ENCODE measurements around the gene TEP1. TPM values are rescaled to one million over a fixed set of nuclear protein-coding genes. Genes with fewer than 3 reads are reported as not detected.

Gene TEP1
- total RNA-seq, 1 donor from 2014 or later = 24.1 TPM

DNA sequence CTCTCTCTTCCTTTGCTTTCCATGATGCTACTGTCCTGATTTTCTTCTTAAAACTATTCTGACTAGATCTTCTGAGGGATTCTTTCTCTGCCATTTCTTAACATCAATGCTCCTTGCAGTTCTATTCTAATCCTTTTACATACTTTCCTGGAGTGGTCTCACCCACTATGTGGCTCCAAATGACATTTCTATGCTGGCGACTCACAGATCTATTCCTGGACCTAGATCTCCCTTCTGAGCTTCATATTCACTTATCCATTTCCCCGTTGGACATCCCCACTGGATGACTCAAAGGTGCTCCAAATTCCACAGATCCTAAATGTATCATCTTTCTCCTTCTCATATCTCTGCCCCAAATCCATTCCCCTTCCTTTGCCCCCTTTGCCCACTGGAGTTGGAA is 4.1 kb downstream of the TEP1 start:
- peaks cover 1% of the 10 kb centered on the region for H3K36me3 ChIP-seq (ENCODE audit: control insufficient read depth, insufficient read depth, low read length)

DNA sequence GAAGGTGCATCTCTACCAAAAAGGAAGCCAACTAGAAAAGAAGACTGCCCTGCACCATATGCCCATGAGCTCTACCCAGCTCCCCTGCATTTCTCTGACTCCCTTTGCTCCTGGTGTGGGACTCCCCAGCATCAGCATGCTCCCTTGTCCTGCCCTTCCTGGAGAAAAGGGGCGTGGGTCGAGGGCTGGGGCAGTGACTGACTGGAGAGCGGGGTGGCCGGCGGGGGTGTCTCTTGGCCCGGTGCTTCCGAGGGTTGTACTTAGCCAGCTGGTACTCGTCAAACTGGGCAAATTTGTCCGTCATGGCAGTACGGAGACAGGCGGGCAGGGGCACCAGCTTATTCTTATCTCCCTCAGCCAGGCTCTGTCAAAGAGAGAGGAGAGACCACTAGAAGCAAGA is 9.8 kb downstream of the TEP1 start:
- no peak overlapping the region for H3K4me3 ChIP-seq (ENCODE audit: low read depth, low read length)
- H3K36me3 ChIP-seq (ENCODE audit: control insufficient read depth, insufficient read depth, low read length) = peaks cover 4% of the 10 kb centered on the region
- no peaks in the 10 kb centered on the region for H3K27me3 ChIP-seq (ENCODE audit: control insufficient read depth, insufficient read depth, low read length)
- TF ChIP-seq, protein P1, sequence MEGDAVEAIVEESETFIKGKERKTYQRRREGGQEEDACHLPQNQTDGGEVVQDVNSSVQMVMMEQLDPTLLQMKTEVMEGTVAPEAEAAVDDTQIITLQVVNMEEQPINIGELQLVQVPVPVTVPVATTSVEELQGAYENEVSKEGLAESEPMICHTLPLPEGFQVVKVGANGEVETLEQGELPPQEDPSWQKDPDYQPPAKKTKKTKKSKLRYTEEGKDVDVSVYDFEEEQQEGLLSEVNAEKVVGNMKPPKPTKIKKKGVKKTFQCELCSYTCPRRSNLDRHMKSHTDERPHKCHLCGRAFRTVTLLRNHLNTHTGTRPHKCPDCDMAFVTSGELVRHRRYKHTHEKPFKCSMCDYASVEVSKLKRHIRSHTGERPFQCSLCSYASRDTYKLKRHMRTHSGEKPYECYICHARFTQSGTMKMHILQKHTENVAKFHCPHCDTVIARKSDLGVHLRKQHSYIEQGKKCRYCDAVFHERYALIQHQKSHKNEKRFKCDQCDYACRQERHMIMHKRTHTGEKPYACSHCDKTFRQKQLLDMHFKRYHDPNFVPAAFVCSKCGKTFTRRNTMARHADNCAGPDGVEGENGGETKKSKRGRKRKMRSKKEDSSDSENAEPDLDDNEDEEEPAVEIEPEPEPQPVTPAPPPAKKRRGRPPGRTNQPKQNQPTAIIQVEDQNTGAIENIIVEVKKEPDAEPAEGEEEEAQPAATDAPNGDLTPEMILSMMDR (IDR thresholded peaks at IDR 0.05; ENCODE audit: insufficient read depth, low read length, poor library complexity, severe bottlenecking) = no peak
- DNase-seq (ENCODE audit: low read depth) = no peak

More for the DNA sequence above, 4.1 kb downstream of the TEP1 start:
- TF ChIP-seq, protein P1 (IDR thresholded peaks at IDR 0.05; ENCODE audit: insufficient read depth, low read length, poor library complexity, severe bottlenecking) = no peak
- no peak overlapping the region for H3K4me3 ChIP-seq (ENCODE audit: low read depth, low read length)
- no peaks in the 10 kb centered on the region for H3K27me3 ChIP-seq (ENCODE audit: control insufficient read depth, insufficient read depth, low read length)
- no peak for DNase-seq (ENCODE audit: low read depth)

DNA sequence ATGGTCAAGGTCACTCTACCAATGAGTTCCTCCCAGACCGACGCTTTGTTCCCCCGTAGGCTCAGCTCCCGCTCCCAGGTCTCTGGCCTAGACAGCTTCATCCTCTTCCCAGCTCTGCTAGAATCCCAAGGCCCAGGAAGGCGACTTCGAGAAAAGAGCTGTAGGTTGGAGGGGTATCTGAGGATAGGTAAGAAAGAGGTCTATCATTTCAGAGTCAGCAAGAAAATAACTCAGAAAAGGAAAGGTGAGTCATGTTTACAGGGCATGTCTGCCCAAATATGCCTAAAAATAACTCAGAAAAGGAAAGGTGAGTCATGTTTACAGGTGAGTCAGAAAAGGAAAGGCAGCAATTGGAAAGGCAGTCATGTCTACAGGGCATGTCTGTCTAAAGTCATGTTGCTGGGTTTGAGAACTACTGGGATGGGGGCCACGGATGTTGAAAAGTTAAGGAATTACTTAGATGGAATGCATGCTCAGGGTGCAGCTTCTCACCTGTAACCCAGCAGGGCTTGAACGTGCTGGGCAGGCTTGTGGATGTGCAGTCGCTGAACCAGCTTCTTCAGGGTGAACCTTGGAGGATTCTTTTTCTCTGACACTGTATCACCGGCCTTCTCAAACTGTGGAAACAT is 12.2 kb downstream of the TEP1 start:
- no peak overlapping the region for H3K4me3 ChIP-seq (ENCODE audit: low read depth, low read length)
- no peaks in the 10 kb centered on the region for H3K27me3 ChIP-seq (ENCODE audit: control insufficient read depth, insufficient read depth, low read length)
- DNase-seq (ENCODE audit: low read depth) = peak; percentile 67
- H3K36me3 ChIP-seq (ENCODE audit: control insufficient read depth, insufficient read depth, low read length) = peaks cover 3% of the 10 kb centered on the region
- TF ChIP-seq, protein P1 (IDR thresholded peaks at IDR 0.05; ENCODE audit: insufficient read depth, low read length, poor library complexity, severe bottlenecking) = no peak

DNA sequence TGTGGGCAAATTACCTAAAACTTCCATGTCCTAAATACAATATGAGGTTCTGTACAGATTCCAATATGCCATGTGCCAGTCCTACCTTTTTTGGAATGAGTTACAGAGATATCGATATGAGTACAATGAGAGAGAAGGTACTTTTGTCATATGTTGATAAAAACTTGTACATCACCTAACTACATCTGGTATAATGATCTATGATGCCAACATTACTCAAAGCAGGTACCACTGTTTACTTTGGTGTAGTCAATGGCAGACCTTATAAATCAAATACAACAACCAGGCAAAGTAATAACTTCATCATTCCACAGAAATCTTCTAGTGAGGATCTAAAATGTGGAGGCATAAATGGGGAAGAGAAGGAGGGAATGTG is 12.7 kb downstream of the TEP1 start:
- TF ChIP-seq, protein P1 (IDR thresholded peaks at IDR 0.05; ENCODE audit: insufficient read depth, low read length, poor library complexity, severe bottlenecking) = no peak
- Histone ChIP-seq H3K27me3 (ENCODE audit: control insufficient read depth, insufficient read depth, low read length) (no peaks in the 10 kb centered on the region), H3K4me3 (ENCODE audit: low read depth, low read length) (no peak overlapping the region), H3K36me3 (ENCODE audit: control insufficient read depth, insufficient read depth, low read length) (peaks cover 3% of the 10 kb centered on the region)
- no peak for DNase-seq (ENCODE audit: low read depth)

DNA sequence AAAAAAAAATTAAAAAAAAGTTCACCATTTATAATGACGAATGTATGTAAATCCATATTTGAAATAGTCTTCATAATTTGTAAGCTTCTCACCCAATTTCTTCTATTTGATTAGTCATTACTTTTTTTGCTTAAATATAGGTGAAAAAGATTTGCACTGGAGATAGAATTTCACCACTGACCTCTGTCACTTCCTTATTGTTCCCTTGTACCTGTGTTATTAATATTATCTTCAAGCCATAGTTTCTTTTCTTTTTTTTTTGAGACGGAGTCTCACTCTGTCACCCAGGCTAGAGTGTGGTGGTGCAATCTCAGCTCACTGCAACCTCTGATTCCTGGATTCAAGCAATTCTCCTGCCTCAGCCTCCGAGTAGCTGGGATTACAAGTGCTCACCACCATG is 15.8 kb downstream of the TEP1 start:
- no peak overlapping the region for H3K4me3 ChIP-seq (ENCODE audit: low read depth, low read length)
- H3K36me3 ChIP-seq (ENCODE audit: control insufficient read depth, insufficient read depth, low read length) = peaks cover 2% of the 10 kb centered on the region
- no peaks in the 10 kb centered on the region for H3K27me3 ChIP-seq (ENCODE audit: control insufficient read depth, insufficient read depth, low read length)
- TF ChIP-seq, protein P1 (IDR thresholded peaks at IDR 0.05; ENCODE audit: insufficient read depth, low read length, poor library complexity, severe bottlenecking) = no peak
- DNase-seq (ENCODE audit: low read depth) = no peak

DNA sequence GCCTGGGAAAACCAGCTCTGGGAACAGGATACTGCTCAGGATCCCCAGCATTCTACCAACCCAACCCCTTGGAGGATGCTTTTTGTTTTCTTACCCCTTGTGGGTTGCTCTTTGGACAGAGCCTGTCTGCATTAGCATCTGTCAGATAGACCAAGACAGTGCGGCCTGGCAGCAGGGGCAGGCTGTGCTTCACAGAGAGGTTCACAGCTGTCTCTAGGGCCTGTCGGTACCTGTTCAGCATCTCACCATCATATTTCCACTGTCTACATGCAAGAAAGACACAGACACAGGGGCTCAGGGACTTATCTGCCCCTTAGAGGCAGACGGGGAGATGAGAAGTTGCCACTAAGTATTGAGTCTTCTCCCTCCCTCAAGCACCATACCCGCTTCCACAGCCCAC is 21.8 kb downstream of the TEP1 start:
- no peaks in the 10 kb centered on the region for H3K36me3 ChIP-seq (ENCODE audit: control insufficient read depth, insufficient read depth, low read length)
- no peaks in the 10 kb centered on the region for H3K27me3 ChIP-seq (ENCODE audit: control insufficient read depth, insufficient read depth, low read length)
- DNase-seq (ENCODE audit: low read depth) = no peak
- TF ChIP-seq, protein P1 (IDR thresholded peaks at IDR 0.05; ENCODE audit: insufficient read depth, low read length, poor library complexity, severe bottlenecking) = no peak
- H3K4me3 ChIP-seq (ENCODE audit: low read depth, low read length) = no peak overlapping the region

All from kidney epithelial cell (primary cell).